NCI-H2081 (cell line): ENCODE data around the gene HPCA.
"Not testable (repeated sequence)": the region's sequence is repeated elsewhere in the genome, so short reads cannot be mapped to it uniquely, and the experiment has no call there.

Experiments
- DNase-seq, 2 experiments: peaks; one replicate each; lab custom pipeline; 2025; lab: John Stamatoyannopoulos, UW

Gene HPCA

GRCh38 chr1:32902535-32902920, 16.2 kb downstream of the HPCA start:
- no peak for DNase-seq

DNA sequence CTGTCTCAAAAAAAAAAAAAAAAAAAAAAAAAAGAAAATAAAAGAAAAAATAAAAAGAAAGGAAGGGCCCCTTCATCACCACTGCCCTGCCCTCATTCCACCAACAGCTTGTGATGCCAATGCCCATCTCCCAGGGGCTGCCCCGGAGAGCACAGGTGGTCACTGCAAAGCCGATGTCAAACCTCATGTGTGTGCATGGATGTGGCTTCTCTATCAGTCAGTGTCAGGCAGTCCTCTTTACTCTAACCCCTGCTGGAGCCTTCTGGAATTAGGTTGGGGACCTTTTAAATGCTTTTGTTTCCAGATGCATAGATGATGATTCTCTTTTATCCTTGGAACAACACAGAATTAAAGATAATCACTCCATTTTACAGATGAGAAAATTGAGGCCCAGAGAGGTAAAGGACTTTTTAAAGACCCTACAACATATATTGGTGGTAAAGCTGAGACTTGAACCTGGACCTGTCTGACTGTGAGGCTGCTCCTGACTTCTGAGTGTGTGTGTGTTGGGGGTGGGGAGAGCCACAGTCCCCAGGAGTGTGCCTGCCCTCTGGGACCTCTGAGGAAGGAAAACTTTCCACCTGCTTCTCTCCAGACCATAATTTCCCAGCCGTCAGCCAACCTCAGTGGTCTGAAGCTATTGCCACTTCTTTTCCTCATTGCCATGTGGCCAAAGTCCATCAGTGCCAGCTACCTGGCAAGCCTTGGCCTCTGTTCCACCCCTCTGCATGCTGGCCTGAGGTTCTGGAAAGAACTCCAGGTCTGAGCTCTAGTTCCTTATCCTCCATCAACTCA, 17.9 kb downstream of the HPCA start:
- DNase-seq, result no peak

GRCh38 chr1:32904797-32905196, 18.5 kb downstream of the HPCA start:
- no peak for DNase-seq

DNA sequence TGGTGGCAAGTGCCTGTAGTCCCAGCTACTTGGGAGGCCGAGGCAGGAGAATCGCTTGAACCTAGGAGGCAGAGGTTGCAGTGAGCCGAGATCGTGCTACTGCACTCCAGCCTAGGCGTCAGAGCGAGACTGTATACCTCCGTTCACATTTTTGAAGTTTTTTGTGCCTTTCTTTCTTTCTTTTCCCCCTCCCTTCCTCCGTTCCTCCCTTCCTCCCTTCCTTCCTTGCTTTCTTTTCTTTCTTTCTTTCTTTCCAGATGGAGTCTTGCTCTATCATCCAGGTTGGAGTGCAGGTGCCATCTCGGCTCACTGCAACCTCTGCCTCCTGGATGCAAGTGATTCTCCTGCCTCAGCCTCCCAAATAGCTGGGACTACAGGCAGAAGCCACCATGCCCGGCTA, 19.3 kb downstream of the HPCA start:
- DNase-seq, result not testable (repeated sequence)

DNA sequence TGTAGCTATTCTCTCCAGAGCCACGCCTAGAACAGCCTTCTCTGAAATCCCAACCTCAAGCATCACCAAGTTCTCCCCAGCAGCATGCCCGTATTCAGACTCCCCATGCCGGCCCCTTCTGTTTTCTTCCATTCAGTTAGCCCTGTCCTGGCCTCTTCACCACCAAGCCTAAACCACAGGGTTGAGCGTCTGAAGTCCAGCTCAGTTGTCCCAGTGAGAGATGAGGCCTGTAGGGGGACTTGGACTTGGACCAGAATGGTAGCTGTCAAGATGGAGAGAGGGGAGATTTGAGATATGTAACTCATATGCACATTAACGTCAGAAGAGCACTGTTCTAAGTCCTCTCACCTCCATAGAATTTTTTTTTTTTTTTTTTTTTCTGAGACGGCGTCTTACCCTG, 20.4 kb downstream of the HPCA start:
- no peak for DNase-seq

DNA sequence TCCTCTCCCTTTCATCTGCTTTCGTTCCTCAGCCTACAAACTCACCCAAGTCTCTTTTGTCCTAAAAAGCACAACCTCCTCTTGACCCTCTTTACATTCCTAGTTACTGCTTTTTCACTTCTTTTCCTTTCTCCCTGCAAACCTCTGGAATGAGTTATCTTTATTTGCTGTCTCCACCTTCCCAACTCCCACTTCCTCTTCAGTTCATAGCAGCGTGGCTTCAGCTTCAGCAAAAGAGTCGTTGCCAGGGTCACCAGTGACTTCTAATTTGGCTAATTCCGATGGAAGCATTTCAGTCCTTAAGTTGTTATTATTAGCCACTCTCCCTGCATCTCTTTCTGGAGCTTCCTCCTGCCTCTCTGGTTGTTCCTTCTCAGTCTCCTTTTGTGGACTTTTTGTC, 21.1 kb downstream of the HPCA start:
- no peak for DNase-seq

DNA sequence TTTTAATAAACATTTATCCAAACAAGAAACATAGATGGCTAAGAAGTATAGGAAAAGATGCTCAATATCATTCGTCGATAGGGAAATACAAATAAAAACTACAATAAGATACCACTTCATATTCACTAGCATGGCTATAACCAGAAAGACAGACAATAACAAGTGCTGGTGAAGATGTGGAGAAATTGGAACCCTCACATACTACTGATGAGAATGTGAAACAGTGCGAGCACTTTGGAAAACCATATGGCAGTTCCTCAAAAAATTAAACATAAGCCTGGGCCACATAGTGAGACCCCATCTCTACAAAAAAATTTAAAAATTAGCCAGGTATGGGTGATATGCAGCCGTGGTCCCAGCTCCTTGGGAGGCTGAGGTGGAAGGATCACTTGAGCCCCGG, 24.0 kb downstream of the HPCA start:
- DNase-seq, result no peak

- DNase-seq, result no peak
Measured at GRCh38 chr1:32915766-32916706, 29.7 kb downstream of the HPCA start.

- no peak for DNase-seq
Measured at GRCh38 chr1:32917521-32917920, 31.2 kb downstream of the HPCA start.

DNA sequence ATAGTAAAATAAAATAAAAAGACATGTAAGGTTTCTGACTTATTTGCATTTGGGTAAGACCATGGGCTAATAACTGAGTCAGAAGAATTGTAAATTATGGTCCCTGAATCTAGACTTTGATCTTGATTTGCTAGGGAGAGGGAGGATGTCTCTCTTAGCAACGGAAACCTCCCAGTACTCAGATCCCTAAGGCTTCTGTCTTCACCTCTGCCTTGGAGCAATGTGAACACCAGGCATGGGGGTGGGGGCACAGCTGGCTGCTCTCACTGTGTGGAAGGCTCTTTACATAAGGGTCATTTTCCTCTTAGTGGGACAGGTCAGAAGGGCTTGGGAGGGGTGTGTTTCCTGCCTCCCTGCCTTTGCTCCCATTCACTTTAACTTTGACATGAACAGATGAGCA, 31.9 kb downstream of the HPCA start:
- no peak for DNase-seq

GRCh38 chr1:32919811-32920733, 33.8 kb downstream of the HPCA start:
- DNase-seq, result no peak

DNA sequence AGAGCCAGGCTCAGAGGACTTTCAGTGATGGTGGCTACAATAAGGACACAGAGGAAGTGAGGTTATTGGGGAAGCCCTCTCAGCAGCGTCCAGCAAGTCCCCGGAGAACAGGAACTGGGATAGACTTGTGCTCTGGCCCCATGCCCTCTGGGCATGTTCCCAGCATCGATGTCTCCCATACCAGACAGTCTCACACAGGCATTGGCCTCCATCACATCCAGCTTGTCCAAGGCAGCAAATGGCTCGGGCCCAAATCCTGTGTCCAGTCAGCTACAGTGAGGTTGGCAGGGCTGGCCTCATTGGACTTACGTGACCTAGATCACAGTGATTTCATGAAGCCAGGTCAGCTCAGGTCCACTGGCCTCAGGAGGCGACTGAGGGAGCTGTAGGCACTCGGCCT, 34.5 kb downstream of the HPCA start:
- no peak for DNase-seq

GRCh38 chr1:32924881-32925344, 38.6 kb downstream of the HPCA start:
- DNase-seq, result no peak

- no peak for DNase-seq
Measured at GRCh38 chr1:32925403-32926162, 39.3 kb downstream of the HPCA start.

- DNase-seq, result no peak
Measured at GRCh38 chr1:32926562-32926961, 40.3 kb downstream of the HPCA start.

GRCh38 chr1:32927441-32927840, 41.1 kb downstream of the HPCA start:
- no peak for DNase-seq

- DNase-seq, result no peak
Measured at GRCh38 chr1:32928285-32928684, 42.0 kb downstream of the HPCA start.

DNA sequence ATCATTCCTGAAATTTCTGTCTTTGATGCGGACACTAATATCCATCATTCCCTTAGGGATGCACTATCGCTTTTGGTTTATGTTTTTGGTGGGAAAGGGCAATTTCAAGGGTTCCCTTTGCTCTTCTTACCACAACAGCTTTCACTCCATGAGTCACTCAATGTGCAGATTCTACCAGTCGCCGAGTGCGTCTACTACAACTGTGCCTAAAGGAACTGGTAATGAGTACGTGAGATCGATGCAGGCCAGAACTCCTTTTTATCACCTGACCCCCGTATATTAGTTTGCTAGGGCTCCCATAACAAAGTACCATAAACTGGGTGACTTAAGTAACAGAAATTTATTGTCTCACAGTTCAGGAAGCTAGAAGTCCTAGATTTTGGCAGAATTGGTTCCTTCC, 42.4 kb downstream of the HPCA start:
- DNase-seq, result no peak

- no peak for DNase-seq
Measured at GRCh38 chr1:32929366-32929765, 43.1 kb downstream of the HPCA start.

- DNase-seq, result no peak
Measured at GRCh38 chr1:32931760-32932159, 45.5 kb downstream of the HPCA start.

DNA sequence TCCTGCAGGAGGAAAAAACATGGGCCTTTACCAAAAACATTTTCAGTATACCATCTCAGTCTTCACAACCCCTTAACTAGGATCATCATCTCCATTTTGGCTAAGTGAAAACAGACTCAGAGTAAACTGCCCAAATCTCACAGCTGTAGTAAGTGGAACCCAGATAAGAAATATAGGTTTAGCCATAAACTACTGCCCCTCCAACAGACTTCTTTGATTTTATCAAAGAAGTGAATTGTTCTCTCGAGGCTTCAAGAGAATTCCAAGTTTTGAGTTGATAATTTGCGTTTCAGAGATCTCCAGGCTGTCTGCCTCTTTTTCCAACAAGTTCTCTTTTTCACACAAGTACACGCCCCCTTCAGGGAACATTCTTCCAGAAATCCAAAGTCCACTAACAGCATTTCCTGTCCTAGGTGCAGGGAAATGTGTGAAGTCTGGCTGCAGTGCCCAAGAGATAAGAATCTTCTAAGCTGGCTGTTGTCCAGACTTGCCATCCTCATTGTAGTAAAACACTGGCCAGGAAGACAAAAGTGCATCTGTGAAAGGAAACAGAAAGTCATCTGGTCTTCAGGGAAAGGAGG, 47.5 kb downstream of the HPCA start:
- no peak for DNase-seq
